Skeletal muscle cell (primary cell): ENCODE data around the gene MTERF4.

Source experiments
- DNase-seq: peaks from one replicate; pipeline ENCODE4 v3.0.0-alpha.2; 2010; ENCODE audit warnings: low read depth
- H3K4me3 ChIP-seq: 2 replicates; pipeline ENCODE4 v1.5.1; 2011; ENCODE audit warnings: low read depth, mild to moderate bottlenecking, control low read depth, low read length, moderate library complexity

Gene MTERF4

DNA sequence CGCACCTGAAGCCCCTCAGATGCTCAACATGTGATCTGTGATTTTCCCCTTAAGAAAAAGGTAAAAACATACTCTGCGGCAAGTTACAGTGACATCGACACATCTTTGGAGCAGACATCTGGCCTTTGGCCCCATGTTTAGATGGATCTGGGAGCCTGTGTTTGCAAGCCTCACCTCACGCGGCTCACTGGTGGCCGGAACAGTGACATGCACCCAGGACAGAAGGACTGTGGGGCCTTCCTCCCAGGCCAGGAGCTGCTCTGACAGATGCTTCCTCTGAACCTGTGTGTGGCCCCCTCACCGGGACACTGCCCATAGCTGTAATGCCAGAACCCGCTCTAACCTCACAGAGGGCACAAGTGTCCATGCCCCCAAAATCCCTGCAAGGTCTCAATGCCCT lies 34.1 kb upstream of the MTERF4 start:
- no peak for DNase-seq
- H3K4me3 ChIP-seq: no peak overlapping the region

DNA sequence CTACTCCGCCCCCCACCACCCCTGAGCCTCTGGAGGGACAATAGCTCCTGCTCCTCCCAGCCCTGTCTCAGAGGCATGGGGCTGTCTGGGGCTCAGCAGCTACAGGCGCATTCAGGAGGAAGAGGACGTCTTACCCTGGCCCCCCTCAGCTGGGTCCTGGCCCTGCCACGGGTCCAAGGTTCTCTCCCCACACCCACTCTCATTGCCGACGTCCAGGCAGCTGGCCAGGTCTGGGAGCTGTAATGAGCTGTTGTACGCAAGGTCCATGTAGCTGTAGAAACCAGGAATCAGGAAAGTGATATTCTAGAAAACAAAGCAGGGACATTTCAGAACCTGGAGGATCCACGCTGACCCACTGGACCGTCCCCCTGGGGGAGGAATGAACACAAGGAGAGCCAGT lies 33.6 kb upstream of the MTERF4 start:
- H3K4me3 ChIP-seq: no peak overlapping the region
- no peak for DNase-seq

DNA sequence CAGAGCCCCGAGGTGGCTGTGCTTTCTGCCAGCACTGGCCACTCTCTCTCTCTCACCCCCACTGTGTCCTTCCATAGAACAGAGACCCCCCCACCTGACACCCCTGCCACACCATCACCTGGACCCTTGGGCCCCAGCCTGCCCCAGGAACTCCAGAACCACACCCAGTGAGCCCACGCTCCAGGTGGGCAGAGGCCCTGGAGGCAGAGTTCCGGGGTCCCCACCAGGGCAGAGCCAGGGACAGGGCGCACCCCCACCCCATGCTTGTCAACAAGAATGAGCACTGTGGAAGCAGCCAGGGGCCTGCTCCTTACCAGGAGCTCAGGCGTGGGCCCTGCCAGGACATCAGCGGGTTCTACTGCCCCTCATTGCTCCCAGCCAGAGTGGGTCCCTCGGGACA lies 32.6 kb upstream of the MTERF4 start:
- H3K4me3 ChIP-seq: no peak overlapping the region
- DNase-seq: no peak

GRCh38 chr2:241133436-241133820 lies 31.3 kb upstream of the MTERF4 start:
- DNase-seq: no peak
- H3K4me3 ChIP-seq: no peak overlapping the region

- H3K4me3 ChIP-seq: no peak overlapping the region
- DNase-seq: no peak
Observed at GRCh38 chr2:241132538-241133435, 30.7 kb upstream of the MTERF4 start.

DNA sequence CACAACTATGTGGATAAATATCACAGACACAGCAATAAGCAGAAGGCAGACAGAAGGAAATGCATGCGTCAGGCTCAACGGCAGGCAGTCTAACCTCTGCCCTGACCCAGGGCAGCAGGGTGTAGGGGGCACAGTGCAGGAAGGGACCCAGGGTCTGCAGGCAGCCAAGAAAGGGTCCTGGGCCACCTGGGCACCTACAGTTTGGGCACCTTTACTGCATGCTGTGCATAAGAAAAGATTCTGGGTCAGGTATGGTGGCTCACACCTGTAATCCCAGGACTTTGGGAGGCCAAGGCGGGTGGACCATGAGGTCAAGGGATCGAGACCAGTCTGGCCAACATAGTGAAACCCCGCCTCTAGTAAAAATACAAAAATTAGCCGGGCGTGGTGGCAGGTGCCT lies 29.4 kb upstream of the MTERF4 start:
- no peak for DNase-seq
- no peak overlapping the region for H3K4me3 ChIP-seq

DNA sequence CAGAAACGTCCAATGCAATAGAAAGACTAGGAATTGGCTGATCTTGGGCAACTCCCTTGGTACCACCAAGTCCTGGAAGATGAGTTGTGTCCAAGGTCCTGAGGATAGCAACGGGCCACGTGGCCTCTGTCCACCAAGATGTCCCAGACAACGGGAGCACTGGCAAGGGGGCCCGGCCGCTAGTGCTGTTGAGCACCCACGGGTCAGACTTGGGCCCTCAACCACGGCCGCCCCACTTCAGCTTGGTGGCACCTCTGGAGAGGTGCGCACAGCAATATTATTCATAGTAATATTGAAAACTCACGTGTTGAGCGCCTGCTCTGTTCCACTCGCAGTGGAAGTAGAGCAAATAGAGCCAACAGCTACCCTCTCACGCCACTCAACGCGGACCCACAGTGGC lies 28.2 kb upstream of the MTERF4 start:
- no peak overlapping the region for H3K4me3 ChIP-seq
- DNase-seq: no peak

GRCh38 chr2:241129086-241129871 lies 27.2 kb upstream of the MTERF4 start:
- no peak for DNase-seq

GRCh38 chr2:241128266-241128665 lies 26.2 kb upstream of the MTERF4 start:
- no peak overlapping the region for H3K4me3 ChIP-seq
- no peak for DNase-seq

More at GRCh38 chr2:241129086-241129871, 27.2 kb upstream of the MTERF4 start:
- H3K4me3 ChIP-seq: no peak overlapping the region

GRCh38 chr2:241126771-241127202 lies 24.7 kb upstream of the MTERF4 start:
- no peak overlapping the region for H3K4me3 ChIP-seq

GRCh38 chr2:241126201-241126611 lies 24.1 kb upstream of the MTERF4 start:
- no peak overlapping the region for H3K4me3 ChIP-seq
- DNase-seq: no peak

More at GRCh38 chr2:241126771-241127202, 24.7 kb upstream of the MTERF4 start:
- no peak for DNase-seq

DNA sequence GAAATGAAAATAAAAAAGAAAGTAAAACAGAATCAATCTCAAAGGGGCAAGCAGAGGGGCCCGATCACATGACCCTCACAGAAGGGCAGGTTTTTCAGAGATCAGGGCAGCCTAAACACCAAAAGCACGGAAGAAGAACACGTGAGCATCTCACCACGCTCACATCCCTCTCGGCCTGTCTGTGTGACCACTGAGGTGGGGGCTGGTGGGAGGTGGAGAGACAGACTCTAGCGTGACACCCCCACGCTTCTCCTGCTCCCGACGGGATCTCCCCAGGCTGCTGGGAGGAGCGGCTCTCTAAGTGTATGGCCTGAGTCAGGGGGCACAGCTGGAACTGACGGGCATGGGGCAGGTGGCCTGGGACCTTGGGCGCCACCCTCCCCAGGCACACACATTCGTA lies 23.5 kb upstream of the MTERF4 start:
- no peak overlapping the region for H3K4me3 ChIP-seq
- no peak for DNase-seq

DNA sequence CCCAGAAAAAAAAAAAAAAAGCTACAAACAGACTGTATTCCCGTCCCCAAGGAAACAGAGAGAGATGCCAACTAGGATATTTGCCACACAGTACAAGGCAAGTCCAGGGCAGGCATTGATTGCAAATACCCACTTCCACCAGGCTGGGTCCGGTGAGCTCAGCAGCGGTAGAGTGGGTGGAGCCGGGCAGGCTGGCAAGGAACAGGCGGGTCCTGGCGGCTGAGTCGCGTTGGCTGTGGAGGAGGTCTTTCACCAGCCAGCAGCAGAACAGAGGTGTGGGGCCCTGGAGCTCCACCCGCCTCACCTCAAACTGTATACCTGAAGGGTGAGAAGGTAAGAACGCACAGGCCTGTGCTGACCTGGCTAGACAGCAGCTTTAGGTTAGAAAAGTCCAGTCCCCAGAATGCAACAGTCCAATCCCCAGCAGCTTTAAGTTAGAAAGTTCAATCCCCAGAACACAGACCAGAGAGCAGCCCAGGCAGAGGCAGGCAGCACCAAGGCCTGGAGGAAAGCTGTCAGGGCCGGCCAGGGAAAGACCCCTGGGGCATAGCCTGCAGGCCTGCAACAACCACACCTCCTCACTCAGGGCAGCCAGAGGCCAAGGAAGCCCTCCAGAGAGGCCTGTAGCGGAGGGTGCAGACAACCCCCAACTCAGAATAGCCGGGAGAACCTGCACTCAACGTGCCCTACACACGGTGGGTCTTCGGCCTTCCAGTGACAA lies 21.9 kb upstream of the MTERF4 start:
- no peak overlapping the region for H3K4me3 ChIP-seq

GRCh38 chr2:241122376-241123002 lies 20.4 kb upstream of the MTERF4 start:
- no peak overlapping the region for H3K4me3 ChIP-seq
- no peak for DNase-seq

More for the DNA sequence above, 21.9 kb upstream of the MTERF4 start:
- no peak for DNase-seq

DNA sequence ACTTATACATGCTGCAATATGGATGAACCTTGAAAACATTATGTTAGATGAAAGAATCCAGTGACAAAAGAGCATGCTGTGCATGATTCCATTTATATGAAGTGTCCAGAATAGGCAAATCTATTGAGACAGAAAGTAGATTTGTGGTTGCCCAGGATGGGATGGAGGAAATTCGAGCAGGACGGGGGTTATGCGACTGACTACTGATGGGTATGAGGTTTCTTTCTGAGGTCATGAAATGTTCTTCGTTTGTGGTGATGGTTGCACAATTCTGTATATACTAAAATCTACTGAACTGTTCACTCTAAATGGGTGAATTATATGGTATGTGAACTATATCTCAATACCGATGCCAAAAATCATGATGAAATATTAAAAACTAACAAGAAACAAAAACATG lies 18.9 kb upstream of the MTERF4 start:
- no peak overlapping the region for H3K4me3 ChIP-seq
- no peak for DNase-seq

GRCh38 chr2:241120440-241120839 lies 18.4 kb upstream of the MTERF4 start:
- no peak overlapping the region for H3K4me3 ChIP-seq
- no peak for DNase-seq

DNA sequence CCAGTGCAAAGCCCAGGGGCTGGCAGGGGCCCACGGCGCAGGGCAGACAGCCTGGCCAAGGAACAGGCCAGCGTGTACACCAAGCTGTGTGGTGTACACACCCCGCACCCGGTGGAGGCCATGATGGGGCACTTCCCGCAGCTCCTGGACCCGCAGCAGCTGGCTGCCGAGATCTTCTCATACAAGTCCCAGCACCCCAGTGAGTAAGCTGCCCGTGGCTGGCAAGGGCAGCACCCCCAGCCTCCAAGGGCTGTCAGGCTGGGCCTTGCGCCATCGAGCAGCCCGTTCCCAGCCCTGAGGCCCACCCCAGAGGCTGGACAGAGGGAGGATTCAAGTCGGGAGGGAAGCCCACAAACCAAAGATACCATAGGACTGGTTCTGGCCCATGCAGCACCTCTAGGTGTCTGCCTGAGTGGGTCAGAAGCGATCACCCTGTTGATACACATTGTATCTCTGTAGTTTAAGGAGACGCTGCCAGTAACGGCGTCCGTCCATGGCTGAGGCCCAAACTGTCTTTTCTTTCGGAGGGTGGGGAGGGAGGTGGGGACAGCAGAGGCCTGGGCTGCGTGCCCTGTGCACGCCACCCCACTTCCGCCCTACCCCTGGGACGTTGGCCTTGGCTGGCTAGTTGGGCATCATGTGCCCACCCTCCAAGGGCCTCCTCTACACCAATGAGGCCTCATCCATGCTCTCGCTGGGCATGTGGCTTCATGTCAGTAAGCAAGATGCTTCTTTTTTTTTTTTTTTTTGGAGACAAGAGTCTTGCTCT lies 16.8 kb upstream of the MTERF4 start:
- H3K4me3 ChIP-seq: no peak overlapping the region
- DNase-seq: no peak

DNA sequence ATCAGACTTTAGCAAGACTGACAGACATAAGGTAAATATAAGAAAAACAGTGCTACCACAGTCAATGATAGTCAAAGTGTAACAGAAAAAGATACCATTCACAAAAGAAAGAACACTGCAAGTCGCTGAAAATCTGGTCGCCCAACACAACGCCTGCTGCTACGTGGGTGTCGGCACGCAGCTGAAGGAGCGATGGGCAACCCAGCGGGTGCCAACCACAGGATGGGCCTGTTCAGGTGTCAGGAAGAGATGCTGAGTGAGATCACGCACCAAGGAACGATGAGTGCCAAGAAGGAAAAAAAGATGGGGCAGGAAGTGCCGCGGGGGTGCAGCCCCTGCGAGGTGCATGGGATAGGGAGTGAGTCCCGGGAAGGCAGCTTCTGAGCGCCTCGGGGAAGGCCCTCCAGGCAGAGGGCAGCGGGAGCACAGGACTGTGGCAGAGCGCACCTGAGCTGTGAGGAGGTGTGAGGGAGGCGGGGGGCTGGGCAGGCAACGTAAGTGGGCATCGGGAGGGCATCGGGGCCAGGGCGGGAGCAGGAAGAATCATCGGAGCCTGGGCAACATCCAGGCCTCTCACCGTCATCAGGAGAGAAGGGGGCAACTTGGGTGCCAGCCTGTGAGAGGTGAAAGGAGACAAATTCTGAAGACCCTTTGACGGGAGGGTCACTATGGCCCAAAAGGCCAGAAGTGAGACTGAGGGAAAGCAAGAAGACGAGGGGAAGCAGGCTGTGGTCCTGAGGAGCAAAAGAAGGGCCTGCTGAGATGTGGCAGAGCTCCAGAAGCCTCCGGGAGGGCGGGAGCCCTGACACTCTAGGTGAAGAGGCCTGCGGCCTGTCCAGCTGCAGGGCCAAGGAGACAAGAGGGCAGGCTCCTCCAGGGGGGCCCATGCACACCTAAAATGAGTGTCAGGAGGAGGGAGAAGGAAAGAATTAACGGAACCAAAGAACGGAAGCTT lies 14.8 kb upstream of the MTERF4 start:
- H3K4me3 ChIP-seq: no peak overlapping the region
- no peak for DNase-seq
